Measurements from ENCODE around the gene ARL6IP6.

The ARL6IP6 gene

GRCh38 chr2:152811916-152812315 lies 93.5 kb downstream of the ARL6IP6 start:
- DNase-seq: no peak
